ENCODE measurements around the gene CAMKK1. TPM values are rescaled to one million over a fixed set of nuclear protein-coding genes. Genes with fewer than 3 reads are reported as not detected.

The CAMKK1 gene
- total RNA-seq: 6.1 TPM

- peak; percentile 76 for DNase-seq
Measured at GRCh38 chr17:3893003-3893719, at the start of gene CAMKK1. Gene CAMKK1, minus strand, starts transcription at chr17:3893053. Its CDS starts 7,366 bp downstream, at chr17:3885687.

- DNase-seq: no peak
Measured at GRCh38 chr17:3940965-3941698, 48.3 kb upstream of the CAMKK1 start.

GRCh38 chr17:3937359-3937758 lies 44.5 kb upstream of the CAMKK1 start:
- no peak for DNase-seq

- DNase-seq: no peak
Measured at GRCh38 chr17:3935825-3936355, 43.0 kb upstream of the CAMKK1 start.

DNA sequence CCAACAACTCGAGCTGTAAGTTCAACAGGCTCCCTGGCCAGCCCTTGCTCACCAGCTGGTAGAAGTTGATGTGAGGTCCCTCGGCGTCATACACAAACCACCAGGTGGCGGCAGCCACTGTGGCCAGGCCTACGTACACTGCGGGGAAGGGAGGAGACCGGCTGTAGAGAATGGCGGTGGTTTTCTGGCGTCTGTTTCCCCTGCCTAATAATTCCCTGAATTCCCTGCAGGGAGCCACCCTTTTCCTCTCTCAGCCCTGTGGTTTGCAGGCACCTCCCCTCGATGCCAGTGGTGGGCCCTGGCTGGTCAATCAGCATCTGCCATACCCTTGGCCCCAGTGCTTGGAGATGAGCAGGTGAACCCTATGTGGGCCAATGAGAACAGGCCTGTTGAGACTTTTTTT lies 42.3 kb upstream of the CAMKK1 start:
- peak; percentile 20 for DNase-seq

DNA sequence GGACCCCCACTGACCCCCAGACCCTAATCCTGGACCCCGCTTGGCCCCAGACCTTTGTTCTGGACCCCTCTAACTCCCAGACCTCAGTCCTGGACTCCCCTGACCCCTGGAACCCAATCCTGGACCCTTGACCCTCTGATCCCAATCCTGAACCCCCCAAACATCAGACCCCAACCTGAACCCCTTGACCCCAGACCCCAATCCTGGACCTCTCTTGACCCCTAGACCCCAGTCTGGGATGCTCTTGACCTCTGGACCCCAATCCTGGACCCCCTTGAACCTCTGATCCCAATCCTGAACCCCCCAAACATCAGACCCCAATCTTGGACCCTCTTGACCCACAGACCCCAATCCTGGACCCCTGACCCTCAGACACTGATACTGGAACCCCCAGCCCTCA lies 36.9 kb upstream of the CAMKK1 start:
- DNase-seq: no peak

DNA sequence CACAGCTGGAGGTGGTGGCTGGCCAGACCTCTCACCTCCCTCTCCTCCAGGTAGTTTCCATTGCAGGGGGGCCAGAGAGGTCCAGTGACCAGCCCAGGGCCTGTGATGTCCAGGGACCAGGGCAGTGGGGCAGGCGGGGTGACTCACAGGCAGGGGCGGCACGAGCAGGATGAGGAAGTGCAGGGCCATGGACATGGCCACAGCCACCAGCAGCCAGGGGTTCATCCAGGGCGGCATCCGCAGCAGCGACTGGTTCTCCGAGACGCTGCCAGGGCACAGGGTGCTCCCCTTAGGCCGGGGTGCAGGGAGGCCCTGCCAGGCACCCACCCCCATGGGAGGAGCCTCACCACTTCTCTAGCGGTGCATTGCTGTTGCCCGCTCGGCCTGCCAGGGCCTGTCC lies 36.3 kb upstream of the CAMKK1 start:
- DNase-seq: no peak

GRCh38 chr17:3928406-3928805 lies 35.6 kb upstream of the CAMKK1 start:
- DNase-seq: no peak

DNA sequence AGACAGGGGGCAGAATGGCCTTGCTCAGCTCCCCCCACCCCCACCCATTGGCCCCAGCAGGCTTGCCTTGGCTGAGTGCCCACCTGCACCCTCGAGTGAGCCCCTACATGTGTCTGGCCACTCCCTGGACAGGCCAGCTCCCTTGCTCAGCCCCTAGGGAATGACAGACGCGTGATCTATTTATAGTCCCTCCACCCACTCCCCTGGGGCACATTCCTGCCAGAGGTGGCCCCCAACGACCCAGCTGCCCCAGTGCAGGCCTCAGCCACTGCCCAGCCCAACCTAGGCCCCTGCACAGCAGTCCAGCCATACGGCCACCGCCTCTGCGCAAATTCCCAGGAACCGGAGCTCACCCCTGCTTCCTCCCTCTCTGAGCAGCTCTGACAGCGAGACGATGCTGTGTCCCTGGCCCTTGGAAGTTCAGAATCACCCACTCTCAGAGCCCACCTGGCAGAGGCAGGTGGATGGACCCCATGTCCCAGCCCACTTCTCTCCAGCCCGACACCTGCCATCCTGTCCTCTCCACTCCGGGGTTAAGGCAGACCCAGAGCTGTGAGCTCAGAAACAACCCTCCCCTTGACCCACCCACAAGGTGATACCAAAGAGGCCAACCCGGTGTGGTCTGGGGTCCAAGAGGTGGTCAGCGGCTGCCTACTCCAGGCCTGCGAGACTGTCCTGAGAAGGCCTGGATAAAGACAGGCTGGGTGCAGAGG lies 34.9 kb upstream of the CAMKK1 start:
- DNase-seq: no peak

GRCh38 chr17:3926860-3927627 lies 34.2 kb upstream of the CAMKK1 start:
- DNase-seq: no peak

DNA sequence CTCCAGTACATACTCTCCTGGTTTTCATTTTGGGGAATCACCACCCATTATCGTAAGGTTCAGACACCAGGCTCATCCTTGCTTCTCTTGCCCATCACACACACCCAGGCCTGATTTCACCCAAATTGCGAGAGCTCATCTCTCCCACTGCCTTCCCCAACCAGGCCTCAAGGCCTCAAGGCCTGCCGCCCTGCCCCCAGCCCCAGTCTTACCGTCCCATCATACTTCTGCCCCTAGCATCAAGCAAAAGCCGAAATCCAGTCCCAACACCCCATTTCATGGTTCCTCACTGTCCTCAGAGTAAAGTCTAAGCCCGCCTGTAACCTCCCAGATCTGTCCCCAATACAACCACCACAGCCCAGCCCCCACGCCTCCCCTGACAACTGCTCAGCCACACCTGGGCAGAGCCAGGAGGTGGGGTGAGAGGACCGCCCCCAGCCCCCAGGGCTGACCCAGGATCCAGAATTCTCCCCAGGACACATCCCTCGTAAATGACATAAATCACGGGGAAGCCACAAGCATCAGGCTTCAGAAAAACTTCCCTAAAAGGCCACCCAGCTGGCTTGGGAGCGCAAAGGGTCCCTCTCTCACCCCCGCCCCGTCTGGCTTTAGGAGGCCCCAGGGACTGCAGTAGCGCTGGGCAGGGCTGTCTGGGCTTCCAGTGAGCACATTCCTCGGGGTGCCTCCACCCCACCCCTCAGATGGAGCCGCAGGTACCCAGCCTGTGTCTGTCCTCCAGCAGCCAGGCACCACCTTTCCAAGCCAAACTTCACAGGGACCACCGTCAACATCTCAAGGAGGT lies 33.0 kb upstream of the CAMKK1 start:
- DNase-seq: no peak

- no peak for DNase-seq
Measured at GRCh38 chr17:3924512-3925350, 31.9 kb upstream of the CAMKK1 start.

DNA sequence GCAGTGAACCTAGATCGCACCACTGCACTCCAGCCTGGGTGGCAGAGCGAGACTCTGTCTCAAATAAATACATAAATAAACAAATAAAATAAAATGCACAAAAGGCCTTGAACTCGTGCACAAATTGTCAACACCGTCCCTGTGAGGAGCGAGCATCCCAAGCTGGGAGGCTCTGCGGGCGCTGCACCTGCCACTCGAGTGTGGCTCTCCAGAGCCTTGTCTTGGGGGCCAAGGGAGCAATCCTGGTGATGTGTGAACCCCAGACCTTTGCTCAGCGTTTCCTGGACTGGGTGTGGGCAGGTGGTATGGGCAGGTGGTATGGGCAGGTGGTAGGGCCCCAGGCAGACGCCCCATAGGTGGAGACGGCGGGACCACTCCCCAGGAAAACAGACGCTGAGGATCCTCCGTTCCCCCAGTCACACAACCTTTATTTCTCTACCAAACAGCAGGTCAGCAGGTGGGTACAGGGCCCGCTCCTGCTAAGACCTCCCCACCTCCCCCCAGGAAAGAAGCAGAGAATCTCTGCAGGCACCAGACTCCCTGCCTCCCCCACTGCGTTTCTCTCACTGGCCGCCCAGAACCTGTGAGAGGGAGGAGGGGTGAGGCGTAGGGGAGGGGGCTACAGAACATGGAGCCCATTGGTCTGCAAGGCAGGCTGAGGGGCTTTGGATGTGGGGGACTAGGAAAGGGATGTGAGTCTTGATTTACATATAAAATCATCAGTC lies 30.8 kb upstream of the CAMKK1 start:
- no peak for DNase-seq

DNA sequence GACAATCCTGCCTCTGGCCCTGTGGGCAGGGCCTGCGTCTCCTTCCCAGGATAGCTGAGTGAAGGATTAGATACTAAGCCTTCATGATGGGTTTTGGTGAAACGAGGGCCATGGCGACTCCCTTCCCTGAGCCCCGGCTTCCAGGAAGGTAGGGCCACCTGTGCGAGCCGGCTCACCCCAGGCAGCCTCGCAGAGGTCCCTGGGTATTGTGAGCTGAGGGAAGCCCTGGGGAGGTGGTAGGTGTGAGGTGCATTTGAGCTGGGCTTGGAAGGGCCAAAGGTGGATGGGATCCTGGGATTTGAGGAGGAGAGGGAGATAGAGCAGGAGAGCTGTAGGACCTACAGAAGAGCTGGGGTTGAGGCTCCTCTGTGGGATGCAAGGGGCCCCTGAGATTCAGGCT lies 29.9 kb upstream of the CAMKK1 start:
- DNase-seq: no peak

GRCh38 chr17:3921502-3922319 lies 28.9 kb upstream of the CAMKK1 start:
- DNase-seq: no peak

- no peak for DNase-seq
Measured at GRCh38 chr17:3921006-3921405, 28.2 kb upstream of the CAMKK1 start.

DNA sequence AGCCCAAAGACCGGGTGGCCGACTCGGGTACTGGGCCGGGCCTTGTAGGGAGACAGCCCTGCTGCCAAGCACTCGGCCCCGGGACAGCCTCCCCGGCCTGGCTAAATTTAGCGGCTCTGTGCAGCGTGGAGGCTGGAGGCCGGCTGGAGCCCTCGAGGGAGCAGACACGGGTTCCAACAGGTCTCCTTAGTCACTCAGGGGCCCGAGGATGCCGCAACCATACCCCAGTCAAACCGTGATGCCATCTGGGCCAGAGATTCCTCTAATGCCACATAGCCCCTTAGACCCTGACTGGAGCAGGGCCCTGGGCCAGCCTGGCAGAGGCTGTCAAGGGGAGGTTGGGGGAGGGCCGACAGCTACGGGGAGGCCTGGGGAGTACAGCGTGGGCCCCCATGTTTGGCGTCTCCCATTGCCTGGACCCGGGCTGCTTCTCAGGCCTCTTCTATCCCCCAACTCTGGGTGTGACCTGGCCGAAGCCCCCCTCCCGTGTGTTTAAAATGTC lies 26.3 kb upstream of the CAMKK1 start:
- DNase-seq: no peak

GRCh38 chr17:3918372-3919122 lies 25.7 kb upstream of the CAMKK1 start:
- no peak for DNase-seq
